Gastrocnemius medialis (tissue), 4 donors: Measurements from ENCODE around the gene FEM1B. TPM values are rescaled to one million over a fixed set of nuclear protein-coding genes. Genes with fewer than 3 reads are reported as not detected.

Experiments
- ATAC-seq, 2 donors: fragments of 150-250 bp; one replicate each; pipeline ENCODE4 v1.9.1; 2016
- DNase-seq, 2 donors: peaks; one replicate each; pipeline ENCODE4 v3.0.0-alpha.2; 2019
- H3K27ac ChIP-seq, 4 donors: fragments of 200-600 bp; sonication (generic); 1 replicate in 1 of 4; 2 replicates in 3 of 4; pipeline ENCODE4 v1.5.1; 2016 to 2018; ENCODE audit warnings: mild to moderate bottlenecking in 2 of 4, moderate library complexity in 1 of 4
- H3K27me3 ChIP-seq, 3 donors: fragments of 200-600 bp; sonication (generic) in 2 of 3; 1 replicate in 1 of 3; 2 replicates in 2 of 3; pipeline versions ENCODE4 v1.5.1 to v1.6.0; 2016 to 2019; ENCODE audit warnings: mild to moderate bottlenecking in 1 of 3, moderate library complexity in 1 of 3
- H3K36me3 ChIP-seq, 2 donors: fragments of 200-600 bp; sonication (generic) in 1 of 2; one replicate each; pipeline ENCODE4 v1.5.1; 2017 to 2018
- H3K4me1 ChIP-seq, 2 donors: fragments of 200-600 bp; sonication (generic) in 1 of 2; one replicate each; pipeline ENCODE4 v1.5.1; 2016 to 2017; ENCODE audit warnings: mild to moderate bottlenecking in 2 of 2
- H3K4me3 ChIP-seq, 4 donors: fragments of 200-600 bp; sonication (generic) in 3 of 4; 1 replicate in 1 of 4; 2 replicates in 3 of 4; pipeline ENCODE4 v1.5.1; 2016 to 2019; ENCODE audit warnings: mild to moderate bottlenecking in 2 of 4
- H3K9me3 ChIP-seq, 3 donors: fragments of 200-600 bp; sonication (generic) in 2 of 3; 1 replicate in 1 of 3; 2 replicates in 2 of 3; pipeline ENCODE4 v1.5.1; 2016 to 2019
- CTCF ChIP-seq, 5 experiments: fragments of 450-650 bp in 3 of 5; fragments of 200-600 bp in 2 of 5; sonication (generic) in 2 of 5; IDR thresholded peaks in 4 of 5; conservative IDR thresholded peaks in 1 of 5; 1 replicate in 4 of 5; 2 replicates in 1 of 5; pipeline ENCODE4 v1.5.1; 2016 to 2019; ENCODE audit warnings: antibody characterized with exemption in 5 of 5, mild to moderate bottlenecking in 3 of 5, moderate library complexity in 3 of 5
- POLR2A ChIP-seq, 2 donors: fragments of 450-650 bp; IDR thresholded peaks; one replicate each; pipeline ENCODE4 v1.6.1; 2017; ENCODE audit warnings: antibody characterized with exemption in 2 of 2, mild to moderate bottlenecking in 2 of 2, moderate library complexity in 2 of 2
- in situ Hi-C, 4 donors: fragments of 200-750 bp; cut with MboI; loops; one replicate each; pipeline versions ENCODE4 v1.15.0 to v1.8.0; 2017; ENCODE audit warnings: low sequenced_read_pairs in 4 of 4
- intact Hi-C: fragments of 100-400 bp; cut with DNase I; formaldehyde crosslinking; loops from one replicate; pipeline ENCODE4 v1.15.1; 2023; ENCODE audit warnings: low total_unique reads
- total RNA-seq, 4 donors: library from RNA; depleted of rRNA; stranded (reverse); fragments of >200 nt; gene quantifications; one replicate each; pipeline versions ENCODE4 v1.1.0 to v1.2.3, GENCODE V29; 2016

FEM1B gene
- total RNA-seq, 4 donors from 2014 or later = 80.8 to 158 (median 124) TPM

- Histone ChIP-seq H3K36me3 (no peaks in the 10 kb centered on the region), H3K27ac (no peak overlapping the region), H3K27me3 (no peaks in the 10 kb centered on the region), H3K4me3 (no peak overlapping the region), H3K4me1 (no peaks in the 10 kb centered on the region), H3K9me3 (no peaks in the 10 kb centered on the region)
- in situ Hi-C loops = loop anchor here in 2 of 4 donors (25.0 kb wide), 2 partner anchors 219 to 344 kb away; no protein-coding TSS in a partner anchor
- no peak for TF ChIP-seq POLR2A (IDR thresholded peaks at IDR 0.05)
- TF ChIP-seq CTCF (IDR thresholded peaks at IDR 0.05 in 4 of 5, conservative IDR thresholded peaks at IDR 0.05 in 1 of 5) = no peak
- intact Hi-C loops = no loop called here
- no peak for ATAC-seq
- no peak for DNase-seq
Measured at GRCh38 chr15:68318008-68318835, 40.7 kb downstream of the FEM1B start.

GRCh38 chr15:68318931-68319909, 41.7 kb downstream of the FEM1B start:
- in situ Hi-C loops = loop anchor here in 2 of 4 donors (25.0 kb wide), 2 partner anchors 218 to 343 kb away; no protein-coding TSS in a partner anchor
- H3K9me3 ChIP-seq = no peaks in the 10 kb centered on the region
- DNase-seq = no peak
- H3K27me3 ChIP-seq = no peaks in the 10 kb centered on the region
- intact Hi-C loops = no loop called here
- no peaks in the 10 kb centered on the region for H3K36me3 ChIP-seq
- ATAC-seq = no peak
- no peak for TF ChIP-seq POLR2A (IDR thresholded peaks at IDR 0.05)
- TF ChIP-seq CTCF (IDR thresholded peaks at IDR 0.05 in 4 of 5, conservative IDR thresholded peaks at IDR 0.05 in 1 of 5) = no peak
- H3K4me3 ChIP-seq = no peak overlapping the region
- H3K4me1 ChIP-seq = no peaks in the 10 kb centered on the region
- no peak overlapping the region for H3K27ac ChIP-seq

- Histone ChIP-seq H3K36me3 (no peaks in the 10 kb centered on the region), H3K4me3 (no peak overlapping the region), H3K27ac (no peak overlapping the region), H3K27me3 (no peaks in the 10 kb centered on the region), H3K9me3 (no peaks in the 10 kb centered on the region), H3K4me1 (no peaks in the 10 kb centered on the region)
- in situ Hi-C loops = loop anchor here in 2 of 4 donors (25.0 kb wide), 2 partner anchors 217 to 342 kb away; no protein-coding TSS in a partner anchor
- ATAC-seq = no peak
- intact Hi-C loops = no loop called here
- DNase-seq = no peak
- TF ChIP-seq CTCF (IDR thresholded peaks at IDR 0.05 in 4 of 5, conservative IDR thresholded peaks at IDR 0.05 in 1 of 5) (no peak), POLR2A (IDR thresholded peaks at IDR 0.05) (no peak)
Measured at GRCh38 chr15:68319997-68320396, 42.5 kb downstream of the FEM1B start.

- Histone ChIP-seq H3K36me3 (no peaks in the 10 kb centered on the region), H3K4me1 (no peaks in the 10 kb centered on the region), H3K4me3 (no peak overlapping the region), H3K27me3 (no peaks in the 10 kb centered on the region), H3K27ac (no peak overlapping the region), H3K9me3 (no peaks in the 10 kb centered on the region)
- DNase-seq (no peak), ATAC-seq (no peak)
- intact Hi-C loops = no loop called here
- in situ Hi-C loops = loop anchor here in 2 of 4 donors (25.0 kb wide), 2 partner anchors 216 to 341 kb away; no protein-coding TSS in a partner anchor
- TF ChIP-seq POLR2A (IDR thresholded peaks at IDR 0.05) (no peak), CTCF (IDR thresholded peaks at IDR 0.05 in 4 of 5, conservative IDR thresholded peaks at IDR 0.05 in 1 of 5) (no peak)
Measured at GRCh38 chr15:68321229-68321628, 43.7 kb downstream of the FEM1B start.
